ENCODE data around the gene OSTF1.

The OSTF1 gene

DNA sequence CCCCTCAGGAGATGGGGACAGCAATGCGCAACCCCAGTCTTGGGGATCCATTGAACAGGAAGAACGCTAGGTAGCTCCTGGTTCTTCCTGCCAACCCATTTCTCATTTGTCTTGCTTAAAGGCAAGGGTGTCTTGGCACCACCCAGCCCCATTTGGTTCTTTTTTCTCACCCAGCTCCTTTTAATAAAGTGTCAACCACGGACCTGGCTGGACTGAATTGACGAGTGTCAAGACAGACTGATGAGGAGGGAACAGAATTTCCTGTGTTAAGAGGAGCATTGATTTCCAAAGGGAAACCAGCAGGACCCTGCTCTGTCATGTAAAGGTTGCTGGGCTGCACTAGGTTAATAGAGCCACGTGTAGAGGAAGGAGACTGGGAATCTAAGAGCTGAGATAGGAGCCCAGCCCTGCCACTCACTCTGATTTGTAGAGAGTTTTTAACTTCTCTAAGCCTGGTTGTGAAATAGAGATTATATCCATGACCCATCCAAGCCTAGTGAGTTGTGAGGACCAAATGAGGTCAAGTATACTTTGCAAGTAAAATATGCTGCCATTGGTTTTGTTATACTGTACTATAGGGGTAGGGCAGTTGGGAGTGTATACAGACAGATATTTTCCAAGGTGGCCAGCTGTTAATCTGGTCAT, 33.7 kb downstream of the OSTF1 start:
- no peak for DNase-seq (ENCODE audit: low spot score)

DNA sequence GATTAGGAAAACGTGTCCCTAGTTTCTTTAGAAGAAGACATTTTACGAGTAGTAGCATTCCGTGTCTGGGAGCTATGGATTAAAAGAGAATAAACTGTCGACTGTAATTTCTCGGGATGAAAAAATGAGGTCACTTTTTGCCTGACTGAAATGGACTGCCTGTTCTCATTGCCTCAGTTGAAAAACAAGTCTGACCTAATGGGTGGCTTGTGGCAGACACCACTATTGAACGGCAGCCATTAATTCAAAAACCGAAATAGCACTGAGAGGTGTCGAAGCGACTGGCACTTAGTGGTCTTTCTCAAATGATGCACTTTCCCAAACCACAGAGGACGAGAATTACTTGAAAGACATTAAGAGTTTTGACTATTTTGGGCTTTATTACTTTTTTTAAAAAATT, 35.4 kb downstream of the OSTF1 start:
- DNase-seq (ENCODE audit: low spot score) = peak; percentile 35

DNA sequence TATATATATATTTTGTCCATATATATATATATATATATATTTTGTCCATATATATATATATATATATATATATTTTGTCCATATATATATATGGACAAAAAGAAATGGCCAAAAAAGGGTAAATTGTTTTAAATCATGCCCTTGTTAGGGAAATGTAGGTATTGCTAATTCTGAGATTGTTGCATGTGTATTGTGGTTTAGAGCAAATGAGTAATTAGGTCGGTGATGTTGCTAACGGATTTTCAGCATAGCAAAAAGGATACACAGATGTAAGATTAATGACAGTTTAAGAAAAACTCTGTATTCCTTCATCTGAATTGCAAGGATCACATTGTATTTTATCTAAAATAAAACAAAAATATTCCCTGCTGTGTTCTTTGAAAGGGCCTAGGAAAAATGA, 40.2 kb downstream of the OSTF1 start:
- DNase-seq (ENCODE audit: low spot score) = no peak

GRCh38 chr9:75130172-75130571, 41.9 kb downstream of the OSTF1 start:
- no peak for DNase-seq (ENCODE audit: low spot score)

GRCh38 chr9:75130621-75131230, 42.4 kb downstream of the OSTF1 start:
- no peak for DNase-seq (ENCODE audit: low spot score)

DNA sequence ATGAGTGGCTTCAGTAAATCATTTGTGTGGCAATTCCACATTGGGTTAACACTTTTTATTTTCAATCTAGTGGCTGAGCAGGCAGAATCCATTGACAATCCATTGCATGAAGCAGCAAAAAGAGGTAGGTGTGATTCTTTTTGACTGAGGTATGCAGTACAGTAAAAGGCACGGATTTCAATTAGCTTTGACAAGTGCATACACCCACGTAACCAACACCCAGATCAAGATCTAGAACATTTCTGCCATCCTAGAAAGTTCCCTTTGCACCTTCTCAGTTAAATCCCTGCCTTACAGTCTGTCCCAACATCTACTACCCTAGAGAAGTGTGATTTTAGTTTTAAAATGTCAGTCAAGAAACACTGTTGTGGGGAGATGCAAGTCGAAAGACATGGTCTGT, 43.4 kb downstream of the OSTF1 start:
- no peak for DNase-seq (ENCODE audit: low spot score)

- no peak for DNase-seq (ENCODE audit: low spot score)
These were observed 43.9 kb downstream of the OSTF1 start for GRCh38 chr9:75132244-75132643.

DNA sequence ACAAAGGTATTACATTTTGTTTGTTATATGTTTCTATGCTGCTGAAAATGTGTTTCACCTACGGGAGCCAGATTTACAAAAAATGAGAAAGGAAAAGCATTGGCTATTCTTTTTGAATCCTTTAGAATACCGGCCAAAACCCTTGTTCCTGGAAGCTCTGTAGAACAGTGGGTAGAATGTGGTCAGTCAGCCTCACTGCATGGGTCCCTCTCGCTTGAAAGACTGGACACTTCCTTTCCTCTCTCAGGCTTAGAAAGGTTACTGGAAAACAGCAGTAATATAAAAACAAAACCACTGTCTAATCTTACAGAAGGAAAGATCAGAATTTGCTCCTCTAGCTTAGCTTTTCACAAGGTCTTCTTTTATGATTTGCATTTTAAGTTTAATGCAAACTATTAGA, 45.1 kb downstream of the OSTF1 start:
- DNase-seq (ENCODE audit: low spot score) = no peak

GRCh38 chr9:75134495-75134894, 46.2 kb downstream of the OSTF1 start:
- DNase-seq (ENCODE audit: low spot score) = no peak

GRCh38 chr9:75138260-75139040, 50.1 kb downstream of the OSTF1 start:
- no peak for DNase-seq (ENCODE audit: low spot score)

DNA sequence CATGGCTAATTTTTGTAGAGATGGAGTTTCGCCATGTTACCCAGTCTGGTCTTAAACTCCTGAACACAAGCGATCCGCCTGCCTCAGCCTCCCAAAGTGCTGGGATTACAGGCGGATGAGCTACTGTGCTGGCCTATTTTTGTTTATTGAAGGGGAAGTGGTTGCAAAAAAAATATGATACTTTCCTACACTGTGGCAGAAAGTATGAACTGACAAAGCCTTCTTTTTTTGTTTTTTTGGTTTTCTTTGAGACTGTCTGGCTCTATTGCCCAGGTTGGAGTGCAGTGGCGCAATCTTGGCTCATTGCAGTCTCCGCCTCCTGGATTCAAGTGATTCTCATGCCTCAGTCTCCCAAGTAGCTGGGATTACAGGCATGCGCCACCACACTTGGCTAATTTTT, 50.9 kb downstream of the OSTF1 start:
- no peak for DNase-seq (ENCODE audit: low spot score)

DNA sequence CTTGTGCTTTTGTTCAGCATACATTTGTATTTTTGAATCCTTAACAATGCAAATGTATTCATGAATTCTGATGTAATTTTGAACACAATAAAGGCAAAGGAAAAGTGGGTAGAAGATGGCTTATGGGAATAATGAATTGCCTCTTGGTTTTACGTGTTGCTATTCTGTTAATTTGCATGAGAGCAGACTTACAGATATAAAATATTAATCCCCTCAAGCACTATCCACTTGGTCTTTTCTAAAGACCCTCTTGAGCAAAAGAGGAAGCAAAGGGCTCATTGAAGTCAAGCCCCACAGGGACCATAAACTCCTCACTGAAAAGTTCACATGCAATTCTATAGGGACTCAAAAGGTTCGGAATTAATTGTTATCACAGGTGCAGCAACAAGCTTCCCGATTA, 51.9 kb downstream of the OSTF1 start:
- DNase-seq (ENCODE audit: low spot score) = no peak

GRCh38 chr9:75142202-75142601, 53.9 kb downstream of the OSTF1 start:
- no peak for DNase-seq (ENCODE audit: low spot score)

GRCh38 chr9:75146229-75146628, 57.9 kb downstream of the OSTF1 start:
- DNase-seq (ENCODE audit: low spot score) = no peak

GRCh38 chr9:75147638-75148037, 59.3 kb downstream of the OSTF1 start:
- no peak for DNase-seq (ENCODE audit: low spot score)

- DNase-seq (ENCODE audit: low spot score) = no peak
These were observed 60.2 kb downstream of the OSTF1 start for GRCh38 chr9:75148561-75148960.

- DNase-seq (ENCODE audit: low spot score) = no peak
These were observed 61.5 kb downstream of the OSTF1 start for GRCh38 chr9:75149841-75150241.

- no peak for DNase-seq (ENCODE audit: low spot score)
These were observed 62.2 kb downstream of the OSTF1 start for GRCh38 chr9:75150512-75150911.

- DNase-seq (ENCODE audit: low spot score) = no peak
These were observed 64.1 kb downstream of the OSTF1 start for GRCh38 chr9:75152416-75152815.

GRCh38 chr9:75156858-75157257, 68.5 kb downstream of the OSTF1 start:
- no peak for DNase-seq (ENCODE audit: low spot score)

- no peak for DNase-seq (ENCODE audit: low spot score)
These were observed 73.0 kb downstream of the OSTF1 start for GRCh38 chr9:75161116-75161857.

DNA sequence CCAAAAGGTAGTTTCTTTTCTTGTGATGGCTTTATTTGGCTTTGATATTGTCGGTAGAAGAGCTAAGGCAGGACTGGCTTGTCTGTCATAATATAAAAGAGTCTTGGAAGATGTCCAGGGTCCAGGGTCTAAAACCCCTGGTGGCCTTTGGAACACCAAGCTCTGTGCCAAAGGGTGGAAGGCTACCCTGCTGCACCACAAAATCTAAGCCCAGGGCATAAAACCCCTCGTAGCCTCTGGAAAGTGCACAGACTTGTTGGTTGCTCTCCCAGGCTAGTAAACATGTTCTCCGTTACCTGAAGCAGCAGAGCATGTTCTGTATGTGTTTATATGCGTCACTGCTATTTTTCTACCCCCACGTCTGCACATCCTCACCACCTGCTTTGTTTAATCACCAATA, 75.5 kb downstream of the OSTF1 start:
- no peak for DNase-seq (ENCODE audit: low spot score)

DNA sequence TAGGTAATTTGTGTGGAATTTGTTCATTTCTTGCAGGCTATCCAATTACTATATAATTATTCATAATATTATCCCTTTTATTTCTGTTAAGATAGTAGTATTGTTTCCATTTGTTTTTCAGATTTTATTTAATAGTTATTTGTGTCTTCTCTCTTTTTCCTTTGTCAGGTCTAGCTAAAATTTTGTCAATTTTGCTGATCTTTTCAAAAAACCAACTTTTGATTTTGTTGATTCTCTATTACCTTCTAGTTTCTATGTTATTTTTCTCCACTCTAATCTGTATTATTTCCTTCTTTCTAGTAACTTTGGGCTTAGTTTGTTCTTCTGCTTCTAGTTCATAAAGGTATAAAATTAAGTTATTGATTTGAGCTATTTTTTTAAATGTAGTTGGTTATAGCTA, 76.3 kb downstream of the OSTF1 start:
- no peak for DNase-seq (ENCODE audit: low spot score)

Data from Ammon's horn (tissue), 1 donor.